Karpas-422 (cell line): ENCODE results near the gene PURA. TPM values are rescaled to one million over a fixed set of nuclear protein-coding genes. Genes with fewer than 3 reads are reported as not detected.

ENCODE experiments used
- DNase-seq: peaks from one replicate; pipeline ENCODE4 v3.0.0-alpha.2; 2015
- H2AFZ ChIP-seq: fragments of 200-600 bp; sonication (generic); 2 replicates; pipeline ENCODE4 v1.6.1; 2014; ENCODE audit warnings: antibody characterized with exemption, low read length, mixed read lengths
- H3K27ac ChIP-seq: fragments of 200-600 bp; sonication (generic); 2 replicates; pipeline ENCODE4 v1.5.1; 2014; ENCODE audit warnings: mild to moderate bottlenecking, low read length, moderate library complexity
- H3K27me3 ChIP-seq: fragments of 200-600 bp; sonication (generic); 2 replicates; pipeline ENCODE4 v1.6.1; 2014; ENCODE audit warnings: low read length, mixed read lengths
- H3K36me3 ChIP-seq: fragments of 200-600 bp; sonication (generic); 2 replicates; pipeline ENCODE4 v1.6.1; 2014; ENCODE audit warnings: low read length, mixed read lengths; ENCODE audit not compliant: insufficient read depth
- H3K4me1 ChIP-seq: fragments of 200-600 bp; sonication (generic); 2 replicates; pipeline ENCODE4 v1.6.1; 2014; ENCODE audit warnings: mild to moderate bottlenecking, low read length, mixed read lengths
- H3K4me2 ChIP-seq: fragments of 200-600 bp; sonication (generic); 2 replicates; pipeline ENCODE4 v1.6.1; 2014; ENCODE audit warnings: low read length, low read depth, mild to moderate bottlenecking; ENCODE audit not compliant: poor library complexity, severe bottlenecking
- H3K4me3 ChIP-seq: fragments of 200-600 bp; sonication (generic); 2 replicates; pipeline ENCODE4 v1.5.1; 2014; ENCODE audit warnings: mild to moderate bottlenecking, antibody characterized with exemption, low read length, mixed read lengths
- H3K79me2 ChIP-seq: fragments of 200-600 bp; sonication (generic); 2 replicates; pipeline ENCODE4 v1.6.1; 2014; ENCODE audit warnings: mild to moderate bottlenecking, low read length, mixed read lengths
- H3K9ac ChIP-seq: fragments of 200-600 bp; sonication (generic); 2 replicates; pipeline ENCODE4 v1.6.0; 2014; ENCODE audit warnings: low read length
- H3K9me2 ChIP-seq: fragments of 200-600 bp; sonication (generic), shearing (Covaris generic); replicated peaks from 2 replicates; pipeline ENCODE4 v1.6.0; 2014; ENCODE audit warnings: mild to moderate bottlenecking, low read length, moderate library complexity; ENCODE audit not compliant: insufficient read depth
- H3K9me3 ChIP-seq: fragments of 300-700, 200-600 bp; sonication (generic); 2 replicates; pipeline ENCODE4 v1.6.1; 2014; ENCODE audit warnings: low read length, mixed read lengths
- H4K20me1 ChIP-seq: fragments of 200-600 bp; sonication (generic); 2 replicates; pipeline ENCODE4 v1.6.1; 2014; ENCODE audit warnings: mild to moderate bottlenecking, antibody characterized with exemption, low read length, low read depth; ENCODE audit not compliant: insufficient read depth
- total RNA-seq: library from RNA; depleted of rRNA; stranded (reverse); fragments of >200 nt; shearing (Covaris generic); gene quantifications from 2 replicates; pipeline ENCODE4 v1.2.3, GENCODE V29; 2014; ENCODE audit warnings: low replicate concordance

Gene PURA
- total RNA-seq, 1 experiment from 2014 or later = 7.2 TPM

DNA sequence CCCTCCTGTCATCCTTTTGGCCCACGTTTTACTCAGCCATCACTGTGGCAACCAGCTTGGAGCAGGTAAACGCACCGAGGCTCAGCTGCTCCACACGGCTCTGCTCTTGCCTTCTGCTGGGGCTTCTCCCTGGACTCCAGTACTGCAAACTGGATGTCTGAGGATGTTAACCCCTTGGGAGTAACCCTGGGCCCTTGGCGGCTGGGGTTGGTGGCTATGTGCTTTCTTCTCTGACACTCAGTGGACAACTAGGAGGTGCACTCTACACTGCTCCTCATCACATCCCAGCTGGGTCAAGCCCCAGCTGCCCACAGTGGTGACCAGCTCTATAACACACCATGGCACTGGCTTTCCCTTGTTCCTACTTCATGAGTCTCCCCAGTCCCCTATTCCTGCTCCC is 48.9 kb downstream of the PURA start:
- Histone ChIP-seq H2AFZ (no peak overlapping the region), H3K79me2 (no peaks in the 10 kb centered on the region), H3K9ac (no peak overlapping the region), H3K9me2 (no peaks in the 10 kb centered on the region), H3K4me1 (no peaks in the 10 kb centered on the region), H3K4me2 (no peak overlapping the region), H4K20me1 (no peaks in the 10 kb centered on the region), H3K27ac (no peak overlapping the region), H3K36me3 (no peaks in the 10 kb centered on the region), H3K9me3 (no peaks in the 10 kb centered on the region), H3K27me3 (no peaks in the 10 kb centered on the region), H3K4me3 (no peak overlapping the region)
- DNase-seq = no peak

DNA sequence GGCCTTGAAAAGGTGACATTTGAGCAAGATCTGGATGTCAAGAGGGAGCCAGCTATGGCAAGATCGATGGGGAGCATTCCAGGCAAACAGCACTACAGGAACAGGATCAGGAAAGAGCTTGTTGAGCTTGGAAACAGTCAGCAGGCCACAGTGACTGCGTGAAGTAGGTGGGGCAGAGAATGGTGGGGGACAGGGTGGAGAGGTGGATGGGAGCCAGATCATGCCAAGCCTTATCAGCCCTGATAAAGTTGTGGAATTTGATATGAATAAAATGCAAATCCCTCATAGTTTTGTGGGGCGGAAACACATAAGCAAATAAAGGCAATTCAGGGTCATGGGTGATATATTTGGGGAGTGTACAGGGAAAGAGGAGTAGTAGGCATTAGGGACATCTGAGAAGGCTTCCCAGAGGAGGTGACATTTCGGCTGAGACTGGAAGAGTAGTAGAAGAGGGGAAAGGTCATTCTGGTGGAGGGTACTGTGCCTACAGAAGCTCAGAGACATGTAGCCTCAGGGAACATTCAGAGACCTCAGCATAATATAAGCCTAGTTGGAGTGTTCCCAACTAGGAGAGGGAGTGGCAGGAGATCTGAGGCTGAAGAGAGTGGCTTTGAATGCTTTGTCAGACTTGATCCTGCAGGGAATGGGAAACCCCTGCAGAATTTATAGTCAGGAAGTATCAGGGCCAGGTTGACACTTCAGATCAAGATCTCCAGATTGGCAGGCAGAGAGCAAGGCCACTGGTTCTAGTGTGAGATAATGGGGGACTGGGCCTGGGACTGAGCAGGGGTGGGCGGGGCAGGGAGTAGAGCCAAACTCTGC is 51.4 kb downstream of the PURA start:
- Histone ChIP-seq H3K9me3 (no peaks in the 10 kb centered on the region), H3K27ac (no peak overlapping the region), H3K79me2 (no peaks in the 10 kb centered on the region), H3K9me2 (no peaks in the 10 kb centered on the region), H4K20me1 (no peaks in the 10 kb centered on the region), H3K27me3 (no peaks in the 10 kb centered on the region), H3K4me3 (no peak overlapping the region), H3K4me1 (no peaks in the 10 kb centered on the region), H3K36me3 (no peaks in the 10 kb centered on the region), H3K4me2 (no peak overlapping the region), H3K9ac (no peak overlapping the region), H2AFZ (no peak overlapping the region)
- no peak for DNase-seq

DNA sequence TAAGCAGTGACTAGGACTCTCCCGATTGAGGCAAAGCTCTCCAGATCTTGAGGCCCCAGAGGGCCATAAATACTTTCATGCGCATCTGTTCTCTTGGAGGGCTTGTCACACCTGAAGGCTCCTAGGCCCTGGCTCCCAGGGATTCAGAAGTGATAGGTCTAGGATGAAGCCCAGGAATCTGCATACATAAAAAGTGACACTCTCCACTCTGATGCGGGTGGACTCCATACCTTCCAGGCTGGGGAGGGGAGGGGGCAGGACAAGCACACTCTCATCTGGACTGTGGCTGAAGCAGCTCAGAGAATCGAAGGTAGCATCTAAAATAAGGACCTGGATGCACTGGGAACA is 52.0 kb downstream of the PURA start:
- H3K9ac ChIP-seq = no peak overlapping the region
- no peaks in the 10 kb centered on the region for H3K4me1 ChIP-seq
- H3K4me2 ChIP-seq = no peak overlapping the region
- H3K79me2 ChIP-seq = no peaks in the 10 kb centered on the region
- no peak overlapping the region for H3K27ac ChIP-seq
- H3K27me3 ChIP-seq = no peaks in the 10 kb centered on the region
- no peaks in the 10 kb centered on the region for H4K20me1 ChIP-seq
- DNase-seq = no peak
- H2AFZ ChIP-seq = no peak overlapping the region
- H3K9me3 ChIP-seq = no peaks in the 10 kb centered on the region
- H3K4me3 ChIP-seq = no peak overlapping the region
- no peaks in the 10 kb centered on the region for H3K36me3 ChIP-seq
- no peaks in the 10 kb centered on the region for H3K9me2 ChIP-seq

DNA sequence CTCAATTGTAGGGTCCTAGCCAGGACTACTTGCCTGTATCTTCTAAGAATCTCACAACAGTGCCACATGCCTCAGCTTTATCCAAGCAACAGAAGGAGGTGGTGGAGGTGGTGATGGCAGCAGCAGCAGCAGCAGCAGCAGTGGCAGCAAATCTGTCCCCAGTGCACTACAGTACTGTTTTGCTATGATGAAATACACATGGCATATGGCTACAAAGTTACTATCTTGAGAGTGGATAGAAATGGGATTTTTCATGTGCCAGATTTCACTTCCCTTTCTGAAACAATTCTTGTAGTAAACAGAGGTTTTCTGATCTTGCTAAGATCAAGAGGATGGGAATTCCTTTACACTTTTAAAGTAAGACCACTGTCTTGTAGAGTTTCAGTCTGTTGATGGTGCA is 53.0 kb downstream of the PURA start:
- no peak for DNase-seq
- H3K4me3 ChIP-seq = no peak overlapping the region
- H3K4me1 ChIP-seq = no peaks in the 10 kb centered on the region
- H3K9me2 ChIP-seq = no peaks in the 10 kb centered on the region
- H3K27ac ChIP-seq = no peak overlapping the region
- H3K27me3 ChIP-seq = no peaks in the 10 kb centered on the region
- no peak overlapping the region for H3K4me2 ChIP-seq
- no peaks in the 10 kb centered on the region for H3K36me3 ChIP-seq
- H3K79me2 ChIP-seq = no peaks in the 10 kb centered on the region
- H3K9ac ChIP-seq = no peak overlapping the region
- H3K9me3 ChIP-seq = no peaks in the 10 kb centered on the region
- no peaks in the 10 kb centered on the region for H4K20me1 ChIP-seq
- no peak overlapping the region for H2AFZ ChIP-seq

DNA sequence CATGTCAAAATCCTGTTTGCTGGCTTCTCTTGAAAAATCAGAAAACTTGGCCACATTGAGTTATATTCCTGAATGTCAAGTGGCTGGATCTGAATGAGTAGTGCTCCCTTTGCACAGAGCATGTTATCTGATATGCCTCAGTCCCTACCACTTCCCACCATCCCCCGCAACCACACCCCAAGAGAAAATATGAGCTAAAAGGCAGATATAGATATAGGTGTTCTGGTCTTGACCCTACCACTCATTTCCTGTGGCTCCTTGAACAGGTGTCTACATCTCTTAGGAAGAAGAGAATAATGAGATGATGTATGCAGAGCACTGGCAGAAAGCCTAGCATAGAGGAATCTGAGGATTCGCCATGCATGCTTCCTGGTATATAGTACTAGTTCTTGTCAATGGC is 54.5 kb downstream of the PURA start:
- Histone ChIP-seq H3K27me3 (no peaks in the 10 kb centered on the region), H2AFZ (no peak overlapping the region), H3K4me3 (no peak overlapping the region), H3K9me3 (no peaks in the 10 kb centered on the region), H3K4me1 (no peaks in the 10 kb centered on the region), H3K9ac (no peak overlapping the region), H4K20me1 (no peaks in the 10 kb centered on the region), H3K27ac (no peak overlapping the region), H3K79me2 (no peaks in the 10 kb centered on the region), H3K9me2 (no peaks in the 10 kb centered on the region), H3K4me2 (no peak overlapping the region), H3K36me3 (no peaks in the 10 kb centered on the region)
- no peak for DNase-seq

DNA sequence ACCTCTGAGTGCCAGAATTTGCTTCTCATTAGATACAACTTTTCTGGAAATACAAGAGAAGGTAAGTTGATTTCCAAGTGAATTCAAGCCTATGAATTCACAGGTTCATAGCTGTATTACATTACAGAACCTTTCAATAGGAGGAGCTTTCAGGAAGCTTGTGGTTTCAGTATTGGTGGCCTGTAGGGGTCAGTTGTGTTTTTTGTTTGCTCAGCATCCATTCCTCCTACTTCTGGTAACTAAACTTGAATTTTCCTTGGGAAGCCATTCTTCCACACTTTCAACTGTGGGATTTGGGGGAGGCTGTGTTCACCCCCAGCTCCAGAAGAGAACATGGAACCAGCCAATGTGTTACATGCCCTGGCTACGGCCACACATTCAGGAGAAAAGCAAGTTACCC is 55.5 kb downstream of the PURA start:
- no peak overlapping the region for H2AFZ ChIP-seq
- no peaks in the 10 kb centered on the region for H3K36me3 ChIP-seq

DNA sequence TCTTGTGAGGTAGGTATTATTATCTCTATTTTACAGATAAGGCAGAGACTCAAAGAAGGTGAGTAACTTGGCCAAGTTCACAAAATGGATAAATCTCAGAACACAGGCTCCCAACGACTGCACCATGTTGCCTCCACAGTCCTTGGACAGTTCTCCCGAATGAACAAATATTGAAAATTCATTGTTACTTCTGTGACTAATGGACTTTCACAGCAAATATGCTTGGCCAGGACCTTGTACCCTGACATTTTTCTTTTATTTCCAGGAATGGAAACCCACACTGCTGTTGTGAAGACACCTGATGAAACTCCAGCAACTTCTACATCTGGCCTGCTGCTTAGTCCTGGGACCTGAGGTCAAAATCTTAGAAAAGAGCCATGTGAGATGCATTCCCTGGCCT is 58.6 kb downstream of the PURA start:
- H3K27ac ChIP-seq = no peak overlapping the region
- peaks cover 14% of the 10 kb centered on the region for H3K4me1 ChIP-seq
- no peaks in the 10 kb centered on the region for H3K9me3 ChIP-seq
- no peaks in the 10 kb centered on the region for H4K20me1 ChIP-seq
- no peaks in the 10 kb centered on the region for H3K36me3 ChIP-seq
- no peak overlapping the region for H2AFZ ChIP-seq
- no peaks in the 10 kb centered on the region for H3K79me2 ChIP-seq
- no peaks in the 10 kb centered on the region for H3K9me2 ChIP-seq
- no peaks in the 10 kb centered on the region for H3K27me3 ChIP-seq
- H3K4me2 ChIP-seq = no peak overlapping the region
- DNase-seq = no peak
- no peak overlapping the region for H3K4me3 ChIP-seq
- H3K9ac ChIP-seq = no peak overlapping the region

More for the DNA sequence above, 55.5 kb downstream of the PURA start:
- no peak overlapping the region for H3K4me3 ChIP-seq
- no peaks in the 10 kb centered on the region for H3K9me2 ChIP-seq
- H3K4me2 ChIP-seq = no peak overlapping the region
- H3K27ac ChIP-seq = no peak overlapping the region
- H3K9ac ChIP-seq = no peak overlapping the region
- H3K79me2 ChIP-seq = no peaks in the 10 kb centered on the region
- no peak for DNase-seq
- no peaks in the 10 kb centered on the region for H3K9me3 ChIP-seq
- no peaks in the 10 kb centered on the region for H3K27me3 ChIP-seq
- H4K20me1 ChIP-seq = no peaks in the 10 kb centered on the region
- H3K4me1 ChIP-seq = peaks cover 2% of the 10 kb centered on the region

DNA sequence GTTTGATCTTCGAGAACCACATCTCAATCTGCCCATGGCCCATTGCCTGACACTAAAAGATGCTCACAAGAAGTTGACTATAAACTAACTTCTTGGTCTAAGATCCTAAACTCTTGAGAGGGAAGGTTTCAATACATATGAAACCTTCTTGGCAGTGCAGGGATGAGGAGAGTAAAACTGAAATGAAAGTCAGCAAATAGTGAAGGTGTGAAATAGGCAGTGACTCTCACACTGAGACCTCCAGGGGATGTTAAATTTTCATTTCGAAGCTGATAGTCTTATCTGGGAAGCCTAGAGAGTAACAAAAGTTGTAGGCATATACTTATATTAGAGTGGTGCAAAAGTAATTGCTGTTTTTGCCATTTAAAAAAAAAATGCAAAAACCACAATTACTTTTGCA is 60.1 kb downstream of the PURA start:
- no peak for DNase-seq
- Histone ChIP-seq H2AFZ (no peak overlapping the region), H4K20me1 (no peaks in the 10 kb centered on the region), H3K27me3 (no peaks in the 10 kb centered on the region), H3K9ac (no peak overlapping the region), H3K36me3 (no peaks in the 10 kb centered on the region), H3K4me3 (no peak overlapping the region), H3K4me2 (peak overlapping the region; percentile 75), H3K9me3 (no peaks in the 10 kb centered on the region), H3K4me1 (peaks cover 14% of the 10 kb centered on the region), H3K79me2 (no peaks in the 10 kb centered on the region), H3K27ac (no peak overlapping the region), H3K9me2 (no peaks in the 10 kb centered on the region)
